WI38 (cell line): ENCODE results near the gene CDNF.

ENCODE experiments used
- H3K4me3 ChIP-seq: 2 replicates; pipeline ENCODE4 v1.5.1; 2011; ENCODE audit warnings: low read depth, mild to moderate bottlenecking, control low read depth, low read length
- TF ChIP-seq, protein P1 (sequence below): IDR thresholded peaks from 2 replicates; pipeline ENCODE4 v1.5.1; 2012; ENCODE audit warnings: low read depth, mild to moderate bottlenecking, control low read depth, low read length

The CDNF gene

DNA sequence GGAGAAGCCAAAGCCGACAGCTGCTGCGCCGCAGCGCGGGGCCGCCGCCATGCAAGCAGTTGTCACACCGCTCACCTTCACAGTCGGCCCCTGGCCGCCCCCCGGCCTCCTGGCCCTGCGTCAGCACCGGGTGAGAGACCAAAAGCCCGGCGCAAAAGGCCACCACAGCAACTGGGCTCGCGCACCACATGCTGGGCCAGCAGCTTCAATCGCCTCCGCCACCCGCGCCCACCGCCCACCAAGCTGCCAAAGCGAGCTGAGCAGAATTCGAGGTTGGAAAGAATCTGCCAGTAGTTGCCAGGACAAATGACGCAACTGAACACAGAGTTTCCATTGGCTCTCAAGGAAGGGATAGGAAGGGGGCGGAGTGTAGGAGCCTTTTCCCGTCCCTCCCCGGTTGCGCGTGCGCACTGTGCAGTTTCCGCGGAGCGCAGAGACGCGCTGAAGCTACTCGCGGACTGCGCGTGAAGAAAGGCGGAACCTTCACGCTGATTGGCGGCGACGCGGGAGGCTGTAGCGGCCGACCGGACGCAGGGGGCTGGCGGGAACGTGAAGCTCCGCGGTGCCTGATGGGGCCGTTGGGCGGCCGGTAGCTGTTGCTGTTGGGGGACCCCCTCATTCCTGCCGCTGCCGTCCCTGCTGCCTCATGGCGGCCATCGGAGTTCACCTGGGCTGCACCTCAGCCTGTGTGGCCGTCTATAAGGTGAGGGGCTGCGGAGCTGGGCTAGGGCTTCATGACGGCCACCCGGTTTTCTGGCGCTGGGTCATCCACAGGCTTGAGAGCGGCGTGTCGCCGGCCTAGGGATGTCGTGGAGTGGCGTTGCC lies at the start of gene CDNF, which contains the start of the genes HSPA14 and MSANTD7:
TSS of gene CDNF (minus strand) at position 281 of the 825 bp plus-strand sequence. CDS start at position 190, 91 bp downstream.
TSS of gene HSPA14 (plus strand) at position 550 of the 825 bp plus-strand sequence. CDS start at position 647, 97 bp downstream.
TSS of gene MSANTD7 (plus strand) at position 550 of the 825 bp plus-strand sequence. CDS start 3,979 bp downstream, outside the sequence.
- peak within 1 kb of the TSS; percentile 97 for H3K4me3 ChIP-seq
- TF ChIP-seq, protein P1, sequence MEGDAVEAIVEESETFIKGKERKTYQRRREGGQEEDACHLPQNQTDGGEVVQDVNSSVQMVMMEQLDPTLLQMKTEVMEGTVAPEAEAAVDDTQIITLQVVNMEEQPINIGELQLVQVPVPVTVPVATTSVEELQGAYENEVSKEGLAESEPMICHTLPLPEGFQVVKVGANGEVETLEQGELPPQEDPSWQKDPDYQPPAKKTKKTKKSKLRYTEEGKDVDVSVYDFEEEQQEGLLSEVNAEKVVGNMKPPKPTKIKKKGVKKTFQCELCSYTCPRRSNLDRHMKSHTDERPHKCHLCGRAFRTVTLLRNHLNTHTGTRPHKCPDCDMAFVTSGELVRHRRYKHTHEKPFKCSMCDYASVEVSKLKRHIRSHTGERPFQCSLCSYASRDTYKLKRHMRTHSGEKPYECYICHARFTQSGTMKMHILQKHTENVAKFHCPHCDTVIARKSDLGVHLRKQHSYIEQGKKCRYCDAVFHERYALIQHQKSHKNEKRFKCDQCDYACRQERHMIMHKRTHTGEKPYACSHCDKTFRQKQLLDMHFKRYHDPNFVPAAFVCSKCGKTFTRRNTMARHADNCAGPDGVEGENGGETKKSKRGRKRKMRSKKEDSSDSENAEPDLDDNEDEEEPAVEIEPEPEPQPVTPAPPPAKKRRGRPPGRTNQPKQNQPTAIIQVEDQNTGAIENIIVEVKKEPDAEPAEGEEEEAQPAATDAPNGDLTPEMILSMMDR: no peak

DNA sequence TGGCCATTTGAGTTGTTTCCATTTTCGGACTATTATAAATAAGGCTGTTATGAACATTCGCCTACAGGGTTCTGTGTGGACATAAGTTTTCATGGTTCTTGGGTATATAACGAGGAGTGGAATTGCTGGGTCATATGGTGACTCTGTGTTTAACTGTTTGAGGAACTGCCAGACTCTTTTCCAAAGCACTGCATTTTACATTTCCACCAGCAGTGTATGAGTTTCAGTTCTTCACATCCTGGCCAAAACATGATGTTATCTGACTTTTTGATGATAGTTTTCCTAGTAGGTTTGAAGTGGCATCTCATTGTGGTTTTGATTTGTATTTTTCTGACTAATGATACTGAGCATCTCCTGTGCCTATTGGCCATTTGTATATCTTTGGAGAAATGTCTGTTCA lies 46.2 kb upstream of the CDNF start:
- no peak overlapping the region for H3K4me3 ChIP-seq
- TF ChIP-seq, protein P1: no peak

- H3K4me3 ChIP-seq: peak overlapping the region; percentile 91
- TF ChIP-seq, protein P1: no peak
Observed at GRCh38 chr10:14880229-14880628, 42.4 kb upstream of the CDNF start.

- TF ChIP-seq, protein P1: no peak
- peak overlapping the region; percentile 91 for H3K4me3 ChIP-seq
Observed at GRCh38 chr10:14879928-14880193, 42.0 kb upstream of the CDNF start.

- TF ChIP-seq, protein P1: no peak
Observed at GRCh38 chr10:14879124-14879927, 41.5 kb upstream of the CDNF start.

GRCh38 chr10:14878266-14879123 lies 40.7 kb upstream of the CDNF start, which contains the start of gene SUV39H2:
SUV39H2 (plus strand) TSS chr10:14878866; CDS start chr10:14878889, 23 bp downstream.
- TF ChIP-seq, protein P1: no peak

More at GRCh38 chr10:14879124-14879927, 41.5 kb upstream of the CDNF start:
- peak overlapping the region; percentile 91 for H3K4me3 ChIP-seq

More at GRCh38 chr10:14878266-14879123, 40.7 kb upstream of the CDNF start, which contains the start of gene SUV39H2:
- peak within 1 kb of the TSS; percentile 91 for H3K4me3 ChIP-seq
